Right atrium auricular region (tissue), 2 donors: ENCODE results near the gene ZNF670. TPM values are rescaled to one million over a fixed set of nuclear protein-coding genes. Genes with fewer than 3 reads are reported as not detected.

ENCODE experiments used
- DNase-seq: peaks from one replicate; pipeline ENCODE4 v3.0.0-alpha.2; 2019; ENCODE audit warnings: low spot score
- H3K27ac ChIP-seq, 2 donors: fragments of 200-600 bp; sonication (generic); 1 replicate in 1 of 2; 2 replicates in 1 of 2; pipeline ENCODE4 v1.5.1; 2016 to 2019
- H3K27me3 ChIP-seq, 2 donors: fragments of 200-600 bp; sonication (generic); one replicate each; pipeline versions ENCODE4 v1.5.1 to v1.6.0; 2017 to 2019
- H3K36me3 ChIP-seq: fragments of 200-600 bp; sonication (generic); one replicate; pipeline ENCODE4 v1.5.1; 2016
- H3K4me1 ChIP-seq, 2 donors: fragments of 200-600 bp; sonication (generic); one replicate each; pipeline versions ENCODE4 v1.5.1 to v1.6.0; 2017 to 2019
- H3K4me3 ChIP-seq, 2 donors: fragments of 200-600 bp; sonication (generic); 1 replicate in 1 of 2; 2 replicates in 1 of 2; pipeline ENCODE4 v1.5.1; 2017 to 2019; ENCODE audit warnings: mild to moderate bottlenecking in 1 of 2, moderate library complexity in 1 of 2
- H3K9me3 ChIP-seq, 2 donors: fragments of 200-600 bp; sonication (generic); one replicate each; pipeline ENCODE4 v1.5.1; 2019
- total RNA-seq, 2 donors: library from RNA; depleted of rRNA; stranded (reverse); fragments of >200 nt; gene quantifications; one replicate each; pipeline ENCODE4 v1.1.0, GENCODE V29; 2016
- TF ChIP-seq, protein P1 (sequence below), 2 donors: fragments of 200-600 bp; sonication (generic); IDR thresholded peaks; one replicate each; pipeline ENCODE4 v1.5.1; 2019; ENCODE audit warnings: antibody characterized with exemption in 2 of 2

The ZNF670 gene
- total RNA-seq, 2 donors from 2014 or later, result 0.93 to 1.8 TPM

DNA sequence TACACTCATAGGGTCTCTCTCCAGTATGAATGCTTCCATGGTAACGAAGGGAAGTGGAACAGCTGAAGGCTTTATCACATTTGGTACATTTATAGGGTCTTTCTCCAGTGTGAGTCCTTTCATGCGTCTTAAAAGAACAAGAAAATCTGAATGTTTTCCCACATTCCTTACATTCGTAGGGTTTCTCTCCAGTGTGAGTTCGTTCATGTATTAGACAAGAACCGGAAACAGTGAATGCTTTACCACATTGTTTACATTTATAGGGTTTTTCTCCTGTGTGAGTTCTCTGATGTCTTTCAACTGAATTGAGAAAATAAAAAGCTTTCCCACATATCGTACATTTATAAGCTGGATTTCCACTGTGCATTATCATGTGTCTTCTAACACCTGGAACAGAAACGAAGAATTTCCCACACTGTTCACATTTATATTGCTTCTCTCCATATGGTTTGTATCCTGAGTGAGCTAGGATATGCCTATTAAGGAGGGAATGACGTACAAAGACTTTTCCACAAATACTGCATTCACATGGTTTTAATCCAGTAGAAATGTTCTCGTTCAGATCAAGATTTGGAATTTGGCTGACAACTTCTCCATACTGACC, 22.2 kb upstream of the ZNF670 start:
- Histone ChIP-seq H3K27ac (no peak overlapping the region), H3K27me3 (no peaks in the 10 kb centered on the region), H3K9me3 (peaks cover 0 to 28% of the 10 kb centered on the region in 2 donors), H3K36me3 (peaks cover 26% of the 10 kb centered on the region), H3K4me3 (no peak overlapping the region), H3K4me1 (peaks cover 0 to 17% of the 10 kb centered on the region in 2 donors)
- no peak for DNase-seq
- TF ChIP-seq, protein P1, sequence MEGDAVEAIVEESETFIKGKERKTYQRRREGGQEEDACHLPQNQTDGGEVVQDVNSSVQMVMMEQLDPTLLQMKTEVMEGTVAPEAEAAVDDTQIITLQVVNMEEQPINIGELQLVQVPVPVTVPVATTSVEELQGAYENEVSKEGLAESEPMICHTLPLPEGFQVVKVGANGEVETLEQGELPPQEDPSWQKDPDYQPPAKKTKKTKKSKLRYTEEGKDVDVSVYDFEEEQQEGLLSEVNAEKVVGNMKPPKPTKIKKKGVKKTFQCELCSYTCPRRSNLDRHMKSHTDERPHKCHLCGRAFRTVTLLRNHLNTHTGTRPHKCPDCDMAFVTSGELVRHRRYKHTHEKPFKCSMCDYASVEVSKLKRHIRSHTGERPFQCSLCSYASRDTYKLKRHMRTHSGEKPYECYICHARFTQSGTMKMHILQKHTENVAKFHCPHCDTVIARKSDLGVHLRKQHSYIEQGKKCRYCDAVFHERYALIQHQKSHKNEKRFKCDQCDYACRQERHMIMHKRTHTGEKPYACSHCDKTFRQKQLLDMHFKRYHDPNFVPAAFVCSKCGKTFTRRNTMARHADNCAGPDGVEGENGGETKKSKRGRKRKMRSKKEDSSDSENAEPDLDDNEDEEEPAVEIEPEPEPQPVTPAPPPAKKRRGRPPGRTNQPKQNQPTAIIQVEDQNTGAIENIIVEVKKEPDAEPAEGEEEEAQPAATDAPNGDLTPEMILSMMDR (IDR thresholded peaks at IDR 0.05), result no peak

DNA sequence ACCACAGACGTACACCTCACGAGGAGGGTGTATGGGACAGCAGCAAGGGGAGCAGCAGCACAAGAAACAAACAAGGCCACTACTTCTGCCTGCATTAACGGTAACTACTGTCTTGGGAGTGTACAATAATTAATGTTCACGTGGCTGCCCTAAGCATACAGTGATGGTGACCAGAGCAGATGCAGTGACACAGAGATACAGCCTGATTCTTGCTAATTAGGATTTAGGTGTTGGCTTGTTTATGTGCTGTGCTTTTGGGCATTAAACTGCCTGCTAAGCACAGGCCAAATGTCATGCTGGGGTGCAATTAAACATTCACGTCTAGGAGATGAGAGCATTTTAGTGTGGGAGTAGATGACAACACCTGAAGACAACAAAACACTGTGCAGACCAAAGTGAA, 18.3 kb upstream of the ZNF670 start:
- Histone ChIP-seq H3K27ac (no peak overlapping the region), H3K27me3 (no peaks in the 10 kb centered on the region), H3K4me3 (no peak overlapping the region), H3K36me3 (peaks cover 26% of the 10 kb centered on the region), H3K9me3 (peaks cover 0 to 25% of the 10 kb centered on the region in 2 donors), H3K4me1 (no peaks in the 10 kb centered on the region)
- TF ChIP-seq, protein P1 (IDR thresholded peaks at IDR 0.05), result no peak
- DNase-seq, result no peak

DNA sequence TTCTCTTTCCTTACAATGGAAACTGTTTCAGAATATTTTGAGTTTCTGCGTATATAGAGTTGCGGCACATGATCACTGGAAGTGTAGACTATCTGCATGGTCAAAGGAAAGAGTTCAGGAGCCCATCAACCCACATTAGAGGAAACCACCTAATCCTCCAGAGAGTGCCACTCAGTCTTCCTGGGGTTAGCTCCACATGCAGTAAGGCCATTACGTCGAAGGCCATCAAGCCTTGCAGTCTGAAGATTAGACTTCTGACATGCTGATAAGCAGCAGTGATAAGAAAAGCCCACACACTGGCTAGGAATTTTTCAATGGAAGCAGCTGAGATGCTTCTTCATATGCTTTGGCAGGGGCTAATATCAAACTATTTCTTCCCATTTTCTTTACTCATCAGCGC, 17.9 kb upstream of the ZNF670 start:
- Histone ChIP-seq H3K9me3 (peaks cover 0 to 21% of the 10 kb centered on the region in 2 donors), H3K27ac (no peak overlapping the region), H3K27me3 (no peaks in the 10 kb centered on the region), H3K4me3 (no peak overlapping the region), H3K36me3 (peaks cover 23% of the 10 kb centered on the region), H3K4me1 (no peaks in the 10 kb centered on the region)
- DNase-seq, result no peak
- TF ChIP-seq, protein P1 (IDR thresholded peaks at IDR 0.05), result no peak

DNA sequence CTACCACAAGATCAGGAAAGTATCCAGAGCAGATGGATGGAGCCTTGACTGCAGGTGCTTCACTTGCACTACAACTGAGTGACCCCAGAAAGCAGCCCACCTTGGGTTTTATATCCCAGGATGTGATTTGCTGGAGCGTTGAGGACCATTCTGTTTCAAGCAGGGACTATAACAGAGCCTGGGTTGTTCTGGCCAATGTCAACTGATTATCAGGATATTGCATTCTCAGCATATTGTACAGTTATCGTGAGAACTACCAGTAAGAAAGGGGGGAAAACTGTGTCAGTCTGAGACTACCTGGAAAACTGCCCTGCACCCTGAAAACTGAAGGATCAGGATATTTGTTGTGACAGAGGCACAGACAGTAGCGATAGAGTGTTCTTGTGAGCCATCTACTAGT, 17.5 kb upstream of the ZNF670 start:
- Histone ChIP-seq H3K4me1 (no peaks in the 10 kb centered on the region), H3K9me3 (peaks cover 0 to 17% of the 10 kb centered on the region in 2 donors), H3K36me3 (peaks cover 18% of the 10 kb centered on the region), H3K4me3 (no peak overlapping the region), H3K27ac (no peak overlapping the region), H3K27me3 (no peaks in the 10 kb centered on the region)
- TF ChIP-seq, protein P1 (IDR thresholded peaks at IDR 0.05), result no peak
- DNase-seq, result no peak

DNA sequence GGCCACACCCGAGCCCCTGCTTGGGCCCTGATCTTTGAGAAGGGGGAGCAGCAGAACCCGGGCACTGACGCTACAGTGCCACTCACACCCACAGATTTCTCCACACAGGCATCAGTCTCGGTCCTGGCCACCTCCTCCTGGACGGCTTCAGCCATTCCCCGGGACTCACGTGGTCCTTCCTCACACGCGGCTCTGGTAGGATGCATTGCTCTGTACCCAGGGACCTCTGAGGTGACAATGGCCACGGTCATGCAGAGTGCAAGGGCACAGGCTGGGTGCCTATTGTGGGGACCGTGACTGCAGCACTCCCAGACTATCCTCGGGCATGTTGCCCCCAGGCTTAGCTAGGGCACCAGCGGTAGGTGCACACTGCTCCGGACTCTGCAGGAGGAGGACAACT, 11.8 kb upstream of the ZNF670 start:
- H3K27me3 ChIP-seq, result no peaks in the 10 kb centered on the region
- no peaks in the 10 kb centered on the region for H3K9me3 ChIP-seq
- no peak for DNase-seq
- no peak overlapping the region for H3K27ac ChIP-seq
- TF ChIP-seq, protein P1 (IDR thresholded peaks at IDR 0.05), result no peak
- H3K36me3 ChIP-seq, result no peaks in the 10 kb centered on the region
- no peaks in the 10 kb centered on the region for H3K4me1 ChIP-seq
- H3K4me3 ChIP-seq, result no peak overlapping the region
